Measurements from ENCODE around the gene CPSF4L. TPM values are rescaled to one million over a fixed set of nuclear protein-coding genes. Genes with fewer than 3 reads are reported as not detected.
A peak's percentile ranks its signal among the peaks of the same experiment; 100 is the strongest.

The CPSF4L gene
- total and polyA plus RNA-seq, 11 donors, result not detected

DNA sequence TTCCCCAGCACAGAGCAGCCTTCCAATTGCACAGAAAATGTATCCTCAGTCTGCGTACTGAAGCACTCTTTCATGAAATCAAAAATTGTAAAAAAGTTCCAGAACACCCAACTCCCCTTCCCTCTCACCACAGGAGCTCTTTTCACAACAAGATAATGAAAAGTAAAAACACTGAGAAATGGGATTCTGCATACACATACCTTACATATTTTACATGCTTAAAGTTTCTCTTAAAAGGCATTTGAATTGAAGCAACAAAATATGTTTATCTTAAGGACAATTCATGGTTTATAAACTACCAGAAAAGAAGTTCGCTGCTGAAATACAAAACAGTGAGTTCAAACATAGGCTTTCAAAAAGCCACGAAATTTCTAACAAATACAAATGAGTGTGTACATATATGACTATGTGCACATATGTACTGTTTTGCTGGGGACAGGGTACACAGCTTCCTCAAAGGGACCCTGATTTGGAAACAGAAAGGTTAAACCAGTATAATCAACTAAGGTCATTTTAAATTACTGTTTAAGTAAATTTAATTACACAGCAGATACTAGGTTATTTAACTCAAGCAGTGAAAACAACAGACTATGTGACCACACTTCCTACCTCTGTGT lies 35.0 kb downstream of the CPSF4L start:
- no peak for TF ChIP-seq CTCF (IDR thresholded peaks at IDR 0.05)
- no peak for TF ChIP-seq POLR2A (IDR thresholded peaks at IDR 0.05)
- 80 to 87% (median 83%) methylated on average over 3 of the region's 3 CpGs for WGBS, 4 donors
- Histone ChIP-seq H3K36me3 (peaks cover 0 to 9% (median 3%) of the 10 kb centered on the region in 9 donors), H3K4me3 (no peak overlapping the region), H3K27ac (peak overlapping the region in 1 of 12 donors; percentile 68), H3K4me1 (peaks cover 5 to 61% (median 44%) of the 10 kb centered on the region in 12 donors), H3K27me3 (no peaks in the 10 kb centered on the region), H3K9me3 (no peaks in the 10 kb centered on the region)
- intact Hi-C loops (cut with DNase I), result no loop called here
- DNase-seq (no peak), ATAC-seq (no peak)

- WGBS, 4 donors, result 86 to 92% (median 89%) methylated on average over 5 of the region's 5 CpGs
- no peak overlapping the region for H3K27ac ChIP-seq
- H3K36me3 ChIP-seq, result peaks cover 0 to 15% (median 9%) of the 10 kb centered on the region in 9 donors
- TF ChIP-seq POLR2A (IDR thresholded peaks at IDR 0.05) (no peak), CTCF (IDR thresholded peaks at IDR 0.05) (no peak)
- no peak for DNase-seq
- ATAC-seq, result no peak
- H3K4me1 ChIP-seq, result peaks cover 5 to 46% (median 28%) of the 10 kb centered on the region in 12 donors
- intact Hi-C loops (cut with DNase I), result no loop called here
- H3K9me3 ChIP-seq, result no peaks in the 10 kb centered on the region
- no peaks in the 10 kb centered on the region for H3K27me3 ChIP-seq
- no peak overlapping the region for H3K4me3 ChIP-seq
These were observed 36.9 kb downstream of the CPSF4L start for GRCh38 chr17:73224663-73225305.

DNA sequence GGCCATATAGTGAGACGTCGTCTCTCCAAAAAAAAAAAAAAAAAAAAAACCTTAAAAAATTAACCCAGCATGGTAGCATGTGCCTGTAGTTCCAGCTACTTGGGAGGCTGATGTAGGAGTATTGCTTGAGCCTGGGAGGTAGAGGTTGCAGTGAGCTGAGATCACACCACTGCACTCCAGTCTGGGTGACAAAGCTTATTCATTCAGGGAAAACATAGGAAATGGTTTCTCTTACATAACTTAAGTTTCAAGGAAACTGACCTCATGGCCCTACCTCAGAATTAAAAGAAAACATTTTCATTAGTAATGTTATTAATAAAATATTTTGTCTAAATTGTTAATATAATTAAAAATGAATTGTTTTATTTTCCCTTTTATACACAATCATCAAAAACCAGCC lies 37.4 kb downstream of the CPSF4L start:
- Histone ChIP-seq H3K27ac (no peak overlapping the region), H3K36me3 (peaks cover 0 to 15% (median 9%) of the 10 kb centered on the region in 9 donors), H3K4me3 (no peak overlapping the region), H3K27me3 (no peaks in the 10 kb centered on the region), H3K4me1 (peaks cover 4 to 43% (median 25%) of the 10 kb centered on the region in 12 donors), H3K9me3 (no peaks in the 10 kb centered on the region)
- intact Hi-C loops (cut with DNase I), result no loop called here
- DNase-seq (no peak), ATAC-seq (no peak)
- WGBS, 4 donors, result 86 to 96% (median 90%) methylated on average over 2 of the region's 2 CpGs
- TF ChIP-seq CTCF (IDR thresholded peaks at IDR 0.05) (no peak), POLR2A (IDR thresholded peaks at IDR 0.05) (no peak)

GRCh38 chr17:73223626-73224230 lies 38.0 kb downstream of the CPSF4L start:
- H3K27ac ChIP-seq, result no peak overlapping the region
- intact Hi-C loops (cut with DNase I), result no loop called here
- H3K36me3 ChIP-seq, result peaks cover 0 to 15% (median 9%) of the 10 kb centered on the region in 9 donors
- no peaks in the 10 kb centered on the region for H3K27me3 ChIP-seq
- no peaks in the 10 kb centered on the region for H3K9me3 ChIP-seq
- TF ChIP-seq POLR2A (IDR thresholded peaks at IDR 0.05), result no peak
- TF ChIP-seq CTCF (IDR thresholded peaks at IDR 0.05), result no peak
- 92 to 98% (median 96%) methylated on average over 2 of the region's 2 CpGs for whole genome bisulfite sequencing, 4 donors
- H3K4me1 ChIP-seq, result peaks cover 0 to 38% (median 21%) of the 10 kb centered on the region in 12 donors
- ATAC-seq (no peak), DNase-seq (no peak)
- no peak overlapping the region for H3K4me3 ChIP-seq

All from heart left ventricle (tissue), 16 donors.